ENCODE measurements around the gene SESTD1. TPM values are rescaled to one million over a fixed set of nuclear protein-coding genes. Genes with fewer than 3 reads are reported as not detected.

The SESTD1 gene
- total and polyA plus RNA-seq, 2 of the 8 experiments (the other 6 are each of a cell fraction or from before 2014, with no cell fraction given), result 5.2 to 49.6 TPM

DNA sequence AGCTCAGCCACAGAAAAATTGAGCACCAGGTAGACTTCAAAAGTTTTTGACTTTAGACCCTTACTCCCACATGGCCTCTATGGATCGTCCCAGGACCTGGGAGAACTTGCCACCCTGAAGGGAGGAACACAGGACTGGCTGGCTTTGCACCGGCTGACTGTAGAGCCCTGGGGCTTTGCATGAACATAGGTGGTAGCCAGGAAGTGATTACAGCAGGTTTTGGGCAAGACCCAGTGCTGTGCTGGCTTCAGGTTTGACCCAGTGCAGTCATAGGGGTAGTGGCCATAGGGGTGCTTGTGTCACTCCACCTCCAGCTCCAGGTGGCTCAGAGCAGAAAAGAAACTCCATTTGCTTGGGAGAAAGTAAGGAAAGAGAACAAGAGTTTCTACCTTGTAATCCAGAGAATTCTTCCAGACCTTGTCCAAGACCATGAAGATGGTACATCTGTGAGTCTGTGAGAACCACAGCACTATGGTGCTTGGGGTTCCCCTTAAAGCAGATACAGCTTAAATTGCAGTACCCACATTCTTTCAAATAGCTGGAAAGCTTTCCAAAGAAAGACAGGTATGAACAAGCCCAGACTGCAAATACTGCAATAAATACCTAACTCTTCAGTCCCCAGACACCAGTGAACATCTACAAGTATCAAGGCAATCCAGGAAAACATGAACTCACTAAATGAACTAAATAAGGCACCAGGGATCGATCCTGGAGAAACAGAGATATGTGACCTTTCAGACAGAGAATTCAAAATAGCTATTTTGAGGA, 13.0 kb upstream of the SESTD1 start (continued):
- TF ChIP-seq, protein P1, sequence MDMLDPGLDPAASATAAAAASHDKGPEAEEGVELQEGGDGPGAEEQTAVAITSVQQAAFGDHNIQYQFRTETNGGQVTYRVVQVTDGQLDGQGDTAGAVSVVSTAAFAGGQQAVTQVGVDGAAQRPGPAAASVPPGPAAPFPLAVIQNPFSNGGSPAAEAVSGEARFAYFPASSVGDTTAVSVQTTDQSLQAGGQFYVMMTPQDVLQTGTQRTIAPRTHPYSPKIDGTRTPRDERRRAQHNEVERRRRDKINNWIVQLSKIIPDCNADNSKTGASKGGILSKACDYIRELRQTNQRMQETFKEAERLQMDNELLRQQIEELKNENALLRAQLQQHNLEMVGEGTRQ (IDR thresholded peaks at IDR 0.05; ENCODE audit: low read length), result no peak
- no peak for TF ChIP-seq RBBP5 (IDR thresholded peaks at IDR 0.05; ENCODE audit: borderline replicate concordance, low read depth, low read length)
- TF ChIP-seq ZNF274 (IDR thresholded peaks at IDR 0.05; ENCODE audit: borderline replicate concordance, extremely low read depth, low read length), result no peak
- no peak for TF ChIP-seq TEAD4 (IDR thresholded peaks at IDR 0.05; ENCODE audit: low read depth, low read length)
- no peak for TF ChIP-seq EZH2 (IDR thresholded peaks at IDR 0.05; ENCODE audit: low read depth, low read length, severe bottlenecking)
- no peak for TF ChIP-seq SIX5 (IDR thresholded peaks at IDR 0.05; ENCODE audit: low read depth, low read length)
